Neural progenitor cell (in vitro differentiated cells): ENCODE results near the gene SLC39A6.

Experiments
- CTCF ChIP-seq: fragments of 200-600 bp; sonication (generic); IDR thresholded peaks from 2 replicates; pipeline ENCODE4 v1.5.1; 2017; ENCODE audit warnings: antibody characterized with exemption, mild to moderate bottlenecking
- EZH2 ChIP-seq: fragments of 200-600 bp; sonication (generic); IDR thresholded peaks from 2 replicates; pipeline ENCODE4 v1.6.1; 2017; ENCODE audit warnings: antibody characterized with exemption, mild to moderate bottlenecking, moderate library complexity

- no peak for TF ChIP-seq EZH2
- TF ChIP-seq CTCF = no peak
Observed at GRCh38 chr18:36177913-36178312, 48.8 kb upstream of the SLC39A6 start.
